ENCODE data around the gene CHD2. TPM values are rescaled to one million over a fixed set of nuclear protein-coding genes. Genes with fewer than 3 reads are reported as not detected.

Gene CHD2
- total and polyA plus RNA-seq, 2 donors (not counting 3 experiments of a cell fraction or from before 2014, with no cell fraction given), result 53.8 to 97.9 TPM

- H3K27ac ChIP-seq (ENCODE audit: insufficient read depth, low read depth, low read length), result no peak overlapping the region
- peaks cover 14 to 44% of the 10 kb centered on the region in 2 experiments for H3K36me3 ChIP-seq (ENCODE audit: control insufficient read depth in 2 of 2, extremely low read depth in 1 of 2, insufficient read depth in 2 of 2, low read length in 2 of 2)
- FAIRE-seq (no peak), DNase-seq (ENCODE audit: low read depth, low spot score) (no peak)
- no peaks in the 10 kb centered on the region for H3K27me3 ChIP-seq (ENCODE audit: control insufficient read depth in 2 of 2, insufficient read depth in 2 of 2, low read length in 2 of 2)
- H3K9me3 ChIP-seq (replicated peaks; ENCODE audit: control insufficient read depth, insufficient read depth, low read length), result no peaks in the 10 kb centered on the region
- TF ChIP-seq GATA2 (IDR thresholded peaks at IDR 0.05; ENCODE audit: insufficient read depth, insufficient read length, low read depth, low read length) (no peak), JUN (IDR thresholded peaks at IDR 0.05; ENCODE audit: borderline replicate concordance, insufficient read depth, insufficient read length, low read depth) (no peak), EZH2 (IDR thresholded peaks at IDR 0.05; ENCODE audit: borderline replicate concordance, low read depth, low read length, severe bottlenecking) (no peak), FOS (IDR thresholded peaks at IDR 0.05; ENCODE audit: borderline replicate concordance, insufficient read depth, low read length) (no peak), POLR2A (IDR thresholded peaks at IDR 0.05; ENCODE audit: low read depth, low read length) (no peak), POLR2AphosphoS5 (IDR thresholded peaks at IDR 0.05; ENCODE audit: insufficient read depth, low read depth, low read length) (no peak), MYC (IDR thresholded peaks at IDR 0.05; ENCODE audit: low read depth, low read length) (no peak)
- TF ChIP-seq, protein P1, sequence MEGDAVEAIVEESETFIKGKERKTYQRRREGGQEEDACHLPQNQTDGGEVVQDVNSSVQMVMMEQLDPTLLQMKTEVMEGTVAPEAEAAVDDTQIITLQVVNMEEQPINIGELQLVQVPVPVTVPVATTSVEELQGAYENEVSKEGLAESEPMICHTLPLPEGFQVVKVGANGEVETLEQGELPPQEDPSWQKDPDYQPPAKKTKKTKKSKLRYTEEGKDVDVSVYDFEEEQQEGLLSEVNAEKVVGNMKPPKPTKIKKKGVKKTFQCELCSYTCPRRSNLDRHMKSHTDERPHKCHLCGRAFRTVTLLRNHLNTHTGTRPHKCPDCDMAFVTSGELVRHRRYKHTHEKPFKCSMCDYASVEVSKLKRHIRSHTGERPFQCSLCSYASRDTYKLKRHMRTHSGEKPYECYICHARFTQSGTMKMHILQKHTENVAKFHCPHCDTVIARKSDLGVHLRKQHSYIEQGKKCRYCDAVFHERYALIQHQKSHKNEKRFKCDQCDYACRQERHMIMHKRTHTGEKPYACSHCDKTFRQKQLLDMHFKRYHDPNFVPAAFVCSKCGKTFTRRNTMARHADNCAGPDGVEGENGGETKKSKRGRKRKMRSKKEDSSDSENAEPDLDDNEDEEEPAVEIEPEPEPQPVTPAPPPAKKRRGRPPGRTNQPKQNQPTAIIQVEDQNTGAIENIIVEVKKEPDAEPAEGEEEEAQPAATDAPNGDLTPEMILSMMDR (IDR thresholded peaks at IDR 0.05; ENCODE audit: extremely low read depth in 1 of 2, insufficient read depth in 1 of 2, low read depth in 1 of 2, low read length in 2 of 2), result no peak
- intact Hi-C loops (cut with micrococcal nuclease), result no loop called here
- no peak overlapping the region for H3K9ac ChIP-seq (replicated peaks; ENCODE audit: extremely low read depth, insufficient read depth, low read length)
- peaks cover 2% of the 10 kb centered on the region for H4K20me1 ChIP-seq (replicated peaks; ENCODE audit: control insufficient read depth, extremely low read depth, insufficient read depth, low read length)
- peaks cover 23% of the 10 kb centered on the region for H3K4me1 ChIP-seq (ENCODE audit: control insufficient read depth, extremely low read depth, insufficient read depth, low read length)
- CTCF ChIA-PET, result interaction anchor here (0.9 to 1.7 kb wide), 3 partner anchors 8 to 128 kb away, joined by 3 to 6 read pairs (median 4); no protein-coding TSS in a partner anchor
- H2AFZ ChIP-seq (ENCODE audit: low read depth, low read length), result no peak overlapping the region
- no TSS peak for BruUV-seq (replicated peaks)
- no peak overlapping the region for H3K4me3 ChIP-seq (replicated peaks in 1 of 3; ENCODE audit: insufficient read depth in 1 of 3, low read depth in 1 of 3, low read length in 3 of 3)
- H3K4me2 ChIP-seq (ENCODE audit: insufficient read depth, low read length), result no peak overlapping the region
- H3K9me1 ChIP-seq (replicated peaks; ENCODE audit: control insufficient read depth, extremely low read depth, insufficient read depth, low read length), result no peaks in the 10 kb centered on the region
- peaks cover 95% of the 10 kb centered on the region for H3K79me2 ChIP-seq (ENCODE audit: control insufficient read depth, insufficient read depth, low read length)
- dilution Hi-C loops (cut with MboI; ENCODE audit: extremely low pct_ligation_motif_present, low sequenced_read_pairs), result no loop called here
- POLR2A ChIA-PET, result interaction anchor here (0.6 kb wide), 1 partner anchor 16 kb away, joined by 3 read pairs; no protein-coding TSS in a partner anchor
Observed at GRCh38 chr15:92925454-92925853, 25.3 kb downstream of the CHD2 start.
